Astrocyte of the cerebellum (primary cell): ENCODE data around the gene RAE1.

Experiments used
- DNase-seq: peaks from one replicate; pipeline ENCODE4 v3.0.0-alpha.2; 2011; ENCODE audit warnings: low read depth
- H3K4me3 ChIP-seq: 2 replicates; pipeline ENCODE4 v1.5.1; 2011; ENCODE audit warnings: mild to moderate bottlenecking, low read depth, low read length, moderate library complexity
- in situ Hi-C: cut with HindIII; loops from 2 replicates; pipeline ENCODE4 v1.10.0; 2017; ENCODE audit warnings: low sequenced_read_pairs
- TF ChIP-seq, protein P1 (sequence below): IDR thresholded peaks from 2 replicates; pipeline ENCODE4 v1.5.1; 2012; ENCODE audit warnings: low read length, low read depth, moderate library complexity, mild to moderate bottlenecking; ENCODE audit errors: missing control alignments

Gene RAE1

GRCh38 chr20:57409672-57410397 is 58.8 kb downstream of the RAE1 start:
- no peak for DNase-seq
- H3K4me3 ChIP-seq, result no peak overlapping the region
- in situ Hi-C loops, result no loop called here
- TF ChIP-seq, protein P1, sequence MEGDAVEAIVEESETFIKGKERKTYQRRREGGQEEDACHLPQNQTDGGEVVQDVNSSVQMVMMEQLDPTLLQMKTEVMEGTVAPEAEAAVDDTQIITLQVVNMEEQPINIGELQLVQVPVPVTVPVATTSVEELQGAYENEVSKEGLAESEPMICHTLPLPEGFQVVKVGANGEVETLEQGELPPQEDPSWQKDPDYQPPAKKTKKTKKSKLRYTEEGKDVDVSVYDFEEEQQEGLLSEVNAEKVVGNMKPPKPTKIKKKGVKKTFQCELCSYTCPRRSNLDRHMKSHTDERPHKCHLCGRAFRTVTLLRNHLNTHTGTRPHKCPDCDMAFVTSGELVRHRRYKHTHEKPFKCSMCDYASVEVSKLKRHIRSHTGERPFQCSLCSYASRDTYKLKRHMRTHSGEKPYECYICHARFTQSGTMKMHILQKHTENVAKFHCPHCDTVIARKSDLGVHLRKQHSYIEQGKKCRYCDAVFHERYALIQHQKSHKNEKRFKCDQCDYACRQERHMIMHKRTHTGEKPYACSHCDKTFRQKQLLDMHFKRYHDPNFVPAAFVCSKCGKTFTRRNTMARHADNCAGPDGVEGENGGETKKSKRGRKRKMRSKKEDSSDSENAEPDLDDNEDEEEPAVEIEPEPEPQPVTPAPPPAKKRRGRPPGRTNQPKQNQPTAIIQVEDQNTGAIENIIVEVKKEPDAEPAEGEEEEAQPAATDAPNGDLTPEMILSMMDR, result no peak

- DNase-seq, result no peak
- TF ChIP-seq, protein P1, result no peak
- no peak overlapping the region for H3K4me3 ChIP-seq
- in situ Hi-C loops, result no loop called here
Measured at GRCh38 chr20:57410398-57410920, 59.4 kb downstream of the RAE1 start.

- TF ChIP-seq, protein P1, result no peak
- no peak for DNase-seq
- in situ Hi-C loops, result no loop called here
- no peak overlapping the region for H3K4me3 ChIP-seq
Measured at GRCh38 chr20:57410924-57411323, 59.9 kb downstream of the RAE1 start.

DNA sequence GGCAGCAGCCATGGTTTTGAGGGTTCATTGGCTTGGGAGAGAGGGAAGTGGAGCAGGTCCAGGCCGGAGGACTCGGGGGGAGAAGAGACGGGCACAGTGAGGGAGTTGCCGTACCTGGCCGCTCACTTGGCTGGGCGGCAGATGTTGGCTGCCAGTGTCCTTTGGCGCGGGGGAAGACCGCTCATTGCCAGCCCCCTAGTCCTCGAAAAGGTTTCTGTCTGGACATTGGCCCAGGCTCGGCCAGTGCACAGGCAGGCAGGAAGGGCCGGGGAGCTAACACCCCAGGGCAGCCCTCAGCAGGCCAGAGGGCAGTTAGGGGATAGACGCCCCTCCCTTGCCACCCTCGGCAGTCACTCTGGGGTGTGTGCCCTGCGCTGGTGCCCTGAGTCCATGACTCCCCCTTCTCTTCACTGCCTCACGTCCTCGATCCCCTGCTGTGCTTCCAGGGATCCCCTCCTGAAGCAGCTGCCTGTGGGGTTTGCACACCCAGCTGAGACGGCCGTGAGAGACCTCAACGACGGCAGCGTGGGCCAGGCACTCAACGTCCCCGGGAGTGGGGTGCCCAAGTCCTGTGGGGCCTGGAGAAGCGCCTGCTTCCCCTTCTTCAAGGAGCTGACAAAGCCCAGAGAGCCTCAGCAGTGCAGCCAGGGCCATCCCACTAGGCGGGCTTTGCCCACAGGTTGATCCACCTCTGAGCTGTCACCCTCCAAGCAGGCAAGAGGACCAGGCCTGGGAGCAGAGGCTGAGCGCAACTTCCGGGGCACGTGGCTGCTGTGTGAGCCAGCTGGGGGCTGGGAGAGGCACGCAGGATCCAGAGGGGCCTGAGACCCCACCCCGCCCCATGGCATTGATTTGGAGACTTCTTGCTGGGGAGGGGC is 60.6 kb downstream of the RAE1 start:
- TF ChIP-seq, protein P1, result no peak
- in situ Hi-C loops, result no loop called here
- no peak for DNase-seq
- no peak overlapping the region for H3K4me3 ChIP-seq

GRCh38 chr20:57412347-57413029 is 61.4 kb downstream of the RAE1 start:
- in situ Hi-C loops, result no loop called here
- H3K4me3 ChIP-seq, result no peak overlapping the region
- TF ChIP-seq, protein P1, result no peak
- no peak for DNase-seq

DNA sequence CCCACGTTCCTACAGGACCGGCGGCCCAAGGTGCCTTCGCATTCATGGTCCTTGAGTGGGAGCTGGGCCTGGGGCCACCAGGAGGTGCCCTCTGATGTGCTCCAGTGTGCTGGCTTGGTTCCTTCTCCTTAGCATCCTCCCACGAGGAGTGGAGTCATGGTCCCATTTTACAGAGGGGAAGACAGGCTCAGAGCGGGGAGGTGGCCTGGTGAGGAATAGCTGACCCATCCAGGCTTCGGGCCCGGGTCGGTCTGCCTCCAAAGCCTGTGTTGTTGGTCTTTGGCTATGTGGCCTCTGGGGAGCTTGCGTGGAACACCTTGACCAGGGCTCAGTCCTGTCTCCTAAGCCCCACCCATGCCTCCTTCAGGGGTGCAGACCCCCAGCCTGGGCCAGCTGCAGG is 62.9 kb downstream of the RAE1 start:
- in situ Hi-C loops, result no loop called here
- DNase-seq, result no peak
- no peak overlapping the region for H3K4me3 ChIP-seq
- TF ChIP-seq, protein P1, result no peak
